GM21825 (cell line): Measurements from ENCODE around the gene TMEM208.

ENCODE experiments used
- ATAC-seq: cut with Tn5 transposase; IDR thresholded peaks from one replicate; pipeline ENCODE4 v1.9.1; 2021; ENCODE audit warnings: mild to moderate bottlenecking, moderate library complexity; ENCODE audit not compliant: unreplicated experiment

TMEM208 gene

DNA sequence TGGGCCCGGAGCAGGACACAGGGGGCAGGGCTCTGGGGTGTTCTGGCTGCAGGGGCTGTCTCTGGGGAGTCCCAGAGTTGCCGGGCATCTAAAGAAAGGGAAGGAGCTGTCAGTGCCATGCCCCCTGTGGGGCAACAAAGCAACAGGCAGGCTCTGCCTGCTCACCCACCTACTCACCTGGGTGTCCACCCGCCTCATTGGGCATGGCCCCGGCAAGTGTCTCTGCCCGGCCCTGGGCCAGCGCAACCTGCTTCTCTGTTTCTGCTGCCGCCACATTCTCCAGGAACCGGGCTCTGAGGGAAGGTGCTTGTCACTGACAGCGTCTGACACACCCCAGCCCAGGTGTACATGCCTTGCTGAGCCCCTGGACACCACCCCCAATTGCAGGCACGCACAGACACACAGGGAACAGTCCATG, 7.3 kb downstream of the TMEM208 start:
- no peak for ATAC-seq

DNA sequence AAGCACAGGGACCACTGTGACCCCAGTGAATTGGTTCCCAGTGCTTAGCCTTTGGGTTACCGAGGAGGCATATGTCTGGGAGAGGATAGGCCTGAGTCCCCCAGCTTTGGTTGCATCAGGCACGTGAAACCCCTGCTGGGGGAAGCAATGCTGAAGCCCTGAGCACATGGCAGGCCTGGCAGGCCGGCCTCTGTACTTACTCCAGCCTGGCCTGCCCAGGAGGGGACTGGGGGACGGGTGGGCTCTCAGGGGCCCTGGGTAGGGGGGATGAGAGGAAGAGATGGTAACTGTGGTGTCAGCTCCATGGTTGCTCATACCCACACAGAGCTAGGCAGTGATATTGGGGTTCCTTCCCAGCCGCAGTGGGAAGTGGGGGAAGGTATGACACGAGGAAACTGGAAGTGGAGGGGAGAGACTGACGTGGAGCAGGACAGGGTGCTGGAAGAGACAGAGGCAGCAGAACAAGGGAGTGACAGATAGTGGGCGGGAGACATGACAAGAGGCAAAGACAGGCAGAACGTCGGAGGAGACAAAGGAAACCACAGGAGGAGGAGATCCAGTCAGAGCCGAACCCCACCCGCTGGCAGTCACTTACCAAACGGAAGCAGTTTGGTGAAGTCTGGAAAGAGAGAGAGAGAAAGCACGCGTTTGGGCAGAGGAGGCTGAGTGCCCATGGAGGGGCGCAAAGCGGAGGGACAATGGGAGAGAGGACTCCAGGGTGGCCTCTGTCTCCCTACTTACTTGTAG, 9.1 kb downstream of the TMEM208 start:
- no peak for ATAC-seq

DNA sequence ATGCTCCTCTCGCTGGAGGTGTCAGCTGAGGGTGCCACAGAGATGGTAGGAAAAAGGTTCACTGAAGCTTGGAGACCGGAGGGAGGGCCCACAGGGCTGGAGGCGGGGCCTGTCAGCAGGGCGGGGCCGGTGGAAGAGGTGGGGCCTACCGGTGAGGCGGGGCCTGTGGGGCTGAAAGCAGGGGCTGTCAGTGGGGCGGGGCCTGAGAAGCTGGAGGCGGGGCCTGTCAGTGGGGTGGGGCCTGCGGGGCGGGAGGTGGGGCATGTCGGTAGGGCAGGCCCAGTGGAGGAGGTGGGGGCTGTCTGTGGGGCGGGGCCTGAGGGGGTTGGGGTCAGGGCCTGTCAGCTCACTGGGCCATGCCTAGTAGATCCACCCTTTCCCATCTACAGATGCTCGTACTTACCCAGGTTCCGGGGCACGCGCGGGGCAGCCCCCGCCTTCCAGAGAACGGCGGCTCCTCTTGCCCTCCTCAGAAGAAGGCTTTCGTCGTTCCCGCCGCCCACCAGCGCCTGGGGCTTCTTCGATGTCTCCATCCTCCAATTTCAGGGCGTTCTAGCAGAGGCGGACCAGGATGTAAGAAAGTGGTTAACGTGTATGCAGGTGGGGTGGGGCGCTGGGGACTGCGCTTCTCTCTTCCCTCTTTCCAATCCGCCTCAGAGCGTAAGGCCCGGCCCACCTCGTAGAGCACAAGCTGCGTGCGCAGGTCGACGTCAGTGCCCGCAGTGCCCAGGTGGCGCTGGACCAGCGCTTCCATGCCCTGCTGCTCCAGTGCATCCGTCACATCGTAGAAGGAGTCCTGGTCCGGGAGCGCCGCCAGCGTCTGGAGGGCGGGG, 9.8 kb downstream of the TMEM208 start:
- no peak for ATAC-seq

DNA sequence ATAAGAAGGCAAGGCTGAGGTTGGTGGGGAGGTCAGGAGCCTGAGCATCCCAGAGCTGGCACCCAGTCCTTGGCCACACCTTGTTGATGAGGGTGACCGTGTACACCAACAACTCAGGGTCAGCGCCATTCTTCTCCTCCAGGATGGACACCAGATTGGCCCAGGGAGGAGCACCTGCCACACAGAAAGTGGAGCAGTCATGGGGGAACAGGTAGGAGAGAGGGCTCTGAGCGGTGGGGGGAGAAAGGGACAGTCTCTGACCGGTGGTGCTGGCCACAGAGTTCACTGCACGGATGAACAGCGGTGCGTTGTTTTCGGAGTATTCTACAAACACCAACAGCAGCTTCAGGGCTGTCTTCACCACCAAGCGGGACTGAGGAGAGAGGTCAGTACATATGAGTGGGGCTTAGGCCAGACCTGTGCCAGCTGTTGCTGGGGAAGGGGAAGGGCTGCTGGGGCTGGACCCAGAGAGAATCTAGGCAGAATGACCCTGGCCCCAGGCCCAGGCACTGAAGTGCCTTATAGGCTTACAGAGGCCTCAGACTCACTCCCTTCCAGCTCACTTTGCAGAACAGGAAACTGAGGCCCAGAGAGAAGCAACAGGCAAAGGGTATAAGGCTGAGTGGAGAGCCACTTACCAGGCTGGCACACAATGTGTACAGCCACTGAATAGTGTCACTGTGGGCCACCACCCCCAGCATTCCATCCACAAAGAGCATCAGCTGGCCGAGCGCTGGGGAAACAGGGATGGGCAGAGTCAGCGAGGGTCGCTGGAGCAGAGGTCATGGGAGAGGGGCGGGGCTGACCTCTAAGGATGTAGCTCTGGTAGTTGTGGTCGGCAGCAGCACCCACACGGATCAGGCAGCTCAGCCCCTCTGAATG, 10.7 kb downstream of the TMEM208 start:
- ATAC-seq: no peak

DNA sequence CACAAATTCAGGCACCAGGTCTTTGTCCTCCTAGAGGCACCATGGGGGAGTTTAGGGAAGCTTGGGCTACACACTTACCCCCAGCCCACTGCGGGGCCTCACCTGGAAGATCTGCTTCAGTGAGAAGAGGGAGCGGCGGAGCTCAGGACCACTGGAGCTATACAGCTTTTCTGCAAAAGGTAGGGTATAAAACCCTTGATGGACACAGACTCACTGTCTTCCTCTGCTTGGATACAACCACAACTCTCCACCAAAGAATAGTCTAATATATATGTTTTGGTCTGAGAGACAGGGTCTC, 11.3 kb downstream of the TMEM208 start:
- ATAC-seq: no peak

DNA sequence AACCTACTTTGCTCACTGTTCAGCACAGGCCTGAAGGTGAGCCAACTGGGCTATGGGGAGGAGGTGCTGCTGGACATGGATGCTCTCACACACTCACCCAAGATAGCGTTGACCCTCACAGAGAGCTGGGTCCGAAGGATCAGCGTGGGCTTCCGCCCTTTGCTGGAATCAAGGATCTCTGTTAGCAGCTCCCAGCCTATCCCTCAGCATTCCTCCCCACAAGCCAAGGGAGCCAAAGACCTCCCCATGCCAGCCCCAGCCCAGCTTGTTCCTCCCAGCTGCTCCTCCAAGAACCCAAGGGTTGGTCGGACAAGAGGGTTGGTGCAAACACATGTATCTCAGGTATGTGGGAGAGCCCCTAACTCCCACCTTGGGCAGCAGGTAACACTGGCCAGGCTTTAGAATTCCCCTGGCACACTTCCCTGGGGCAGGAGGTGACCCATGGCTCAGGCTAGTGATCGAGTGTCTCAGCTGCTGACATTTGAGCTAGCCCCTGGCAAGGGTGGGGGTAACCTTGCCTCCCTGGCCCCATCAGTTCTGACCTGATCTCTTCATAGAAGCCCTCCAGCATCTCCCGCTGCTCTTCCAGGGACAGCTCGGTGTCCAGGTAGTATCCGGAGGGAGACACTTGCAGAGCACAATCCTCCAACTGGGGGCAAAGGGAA, 12.0 kb downstream of the TMEM208 start:
- no peak for ATAC-seq

DNA sequence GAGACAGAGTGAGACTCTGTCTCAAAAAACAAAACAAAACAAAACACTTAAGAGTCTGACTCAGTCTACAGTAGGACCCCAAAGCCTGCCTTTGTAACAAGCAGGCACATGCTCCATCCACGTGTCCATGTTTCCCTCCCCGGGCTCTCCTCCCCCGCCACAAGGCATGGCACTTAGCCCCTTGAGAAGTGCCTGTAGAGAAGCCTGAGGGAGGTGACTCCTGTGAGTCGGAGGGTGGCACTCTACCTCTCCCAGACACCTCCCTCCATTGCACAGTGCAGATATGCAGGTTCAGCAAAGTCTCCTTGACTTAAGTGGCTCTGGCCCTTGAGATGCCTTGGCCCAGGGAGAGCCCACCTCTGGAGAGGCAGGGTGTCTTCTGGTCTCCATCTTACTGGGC, 13.6 kb downstream of the TMEM208 start:
- no peak for ATAC-seq

DNA sequence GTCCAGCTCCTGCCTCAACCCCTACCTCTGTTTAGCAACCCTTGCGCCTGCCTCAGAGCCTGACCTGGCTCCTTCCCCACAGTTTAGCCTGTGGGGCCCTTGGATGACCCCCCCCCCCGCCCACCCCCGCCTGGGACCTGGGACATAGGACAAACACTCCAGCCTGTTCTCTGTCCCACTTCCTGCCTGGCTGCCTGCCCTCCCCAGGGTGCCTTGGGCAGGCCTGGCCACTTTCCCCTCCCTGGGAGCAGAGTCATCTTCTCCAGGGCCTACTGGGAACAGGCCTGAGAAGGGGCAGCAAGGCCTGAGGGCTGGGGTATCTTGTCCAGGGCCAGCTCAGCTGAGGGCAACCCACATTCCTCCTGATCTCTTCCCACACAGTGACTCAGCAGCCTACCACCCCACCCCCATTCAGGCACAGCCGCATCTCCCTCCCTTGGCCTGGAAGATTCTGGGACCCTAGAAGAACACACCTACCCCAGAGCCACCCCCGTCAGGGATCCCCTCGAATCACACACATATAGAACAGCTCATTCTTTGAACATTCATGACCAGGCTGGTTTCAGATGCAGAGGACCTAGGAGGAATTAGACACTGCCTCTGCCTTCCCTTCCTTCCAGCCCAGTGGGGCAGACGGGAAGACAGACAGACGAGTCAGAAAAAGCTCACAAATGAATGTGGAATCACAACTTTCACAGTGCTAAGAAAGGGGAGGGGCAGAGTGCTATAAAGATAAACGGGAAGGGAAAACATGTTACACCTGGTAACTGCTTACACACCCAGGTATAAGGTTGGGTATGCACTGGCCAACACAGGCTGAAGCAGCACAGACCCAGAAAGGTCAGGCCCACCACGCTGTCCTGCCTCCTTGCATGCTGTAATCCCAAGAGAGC, 14.3 kb downstream of the TMEM208 start:
- ATAC-seq: no peak

DNA sequence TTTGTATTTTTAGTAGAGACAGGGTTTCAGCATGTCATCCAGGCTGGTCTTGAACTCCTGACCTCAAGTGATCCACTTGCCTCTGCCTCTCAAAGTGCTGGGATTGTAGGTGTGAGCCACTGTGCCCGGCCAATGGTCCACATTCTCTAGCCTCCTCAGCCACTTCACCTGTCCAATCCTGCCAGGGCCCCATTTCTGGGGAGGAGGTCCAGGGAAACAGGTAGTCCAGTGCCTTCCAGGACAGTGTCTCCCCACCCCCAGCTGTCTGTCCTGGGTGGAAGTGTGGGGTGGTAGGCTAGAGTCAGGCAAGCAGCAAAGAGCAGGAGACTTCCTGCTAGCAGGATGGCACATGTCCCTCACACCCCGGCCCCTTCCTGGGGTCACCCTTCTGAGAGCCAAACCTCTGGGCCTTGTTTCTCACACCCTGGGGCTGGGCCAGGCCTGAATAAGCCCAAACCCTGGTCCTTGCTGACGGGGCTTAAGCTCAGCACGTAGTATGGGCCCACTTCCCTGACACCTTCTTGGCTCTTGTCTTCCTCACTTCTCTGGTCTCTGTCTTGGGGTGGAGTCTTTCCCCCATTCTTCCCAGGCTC, 15.3 kb downstream of the TMEM208 start:
- ATAC-seq: no peak

DNA sequence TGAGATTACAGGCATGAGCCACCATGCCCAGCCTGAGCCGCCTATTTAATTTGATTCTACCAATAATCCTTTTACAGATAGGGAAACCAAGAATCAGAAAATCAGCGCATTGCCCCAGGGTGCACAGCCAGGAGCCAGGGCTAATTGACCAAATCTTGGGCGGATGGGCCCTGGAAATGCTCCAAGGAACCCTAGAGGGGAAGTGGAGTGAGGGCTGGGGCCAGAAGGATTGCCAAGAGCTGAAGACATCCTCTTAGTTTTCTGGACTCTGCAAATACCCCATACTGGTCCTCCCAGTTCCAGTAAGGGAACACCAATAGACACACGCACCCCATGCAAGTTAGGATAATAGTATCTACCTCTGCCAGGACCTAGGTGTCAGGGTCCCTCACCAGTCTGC, 16.6 kb downstream of the TMEM208 start:
- ATAC-seq: no peak

DNA sequence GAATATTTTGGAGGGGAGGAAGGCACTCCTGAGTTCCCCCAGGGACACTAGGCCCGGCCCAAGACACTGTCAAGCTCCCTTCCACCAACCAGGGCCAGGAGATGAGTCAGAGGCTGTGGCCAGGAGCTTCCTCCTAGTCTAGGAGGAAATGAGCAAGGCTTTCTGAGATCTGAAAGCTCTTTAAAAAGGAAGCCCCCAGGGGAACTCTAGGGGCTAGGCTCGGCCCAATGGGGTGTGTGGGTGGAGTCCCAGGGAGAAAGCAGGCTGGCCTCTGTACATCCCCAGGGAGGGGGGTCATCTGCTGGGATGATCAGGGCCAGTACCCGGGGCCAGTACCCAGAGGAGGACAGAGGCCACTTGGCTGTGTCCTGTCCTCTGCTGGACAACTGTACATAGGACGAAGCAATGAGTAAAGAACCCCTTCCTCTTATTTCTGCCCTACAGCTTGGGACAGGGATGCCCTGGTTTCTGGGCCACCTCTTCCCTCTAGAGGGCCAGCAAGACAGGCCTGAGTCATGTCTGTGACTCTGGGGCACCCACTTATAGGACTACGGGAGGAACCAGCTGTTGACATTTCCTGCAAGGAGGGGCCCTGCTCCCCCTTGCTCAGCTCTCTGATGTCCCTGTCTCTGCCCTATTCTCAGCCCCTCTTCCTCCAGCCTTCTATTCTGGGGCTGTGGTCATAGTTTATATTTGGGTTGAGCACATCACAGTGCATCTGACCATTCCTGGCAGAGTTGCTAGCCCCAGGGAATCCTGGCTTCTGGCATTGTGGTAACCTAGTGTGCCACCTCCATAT, 17.7 kb downstream of the TMEM208 start:
- ATAC-seq: peak; percentile 47

DNA sequence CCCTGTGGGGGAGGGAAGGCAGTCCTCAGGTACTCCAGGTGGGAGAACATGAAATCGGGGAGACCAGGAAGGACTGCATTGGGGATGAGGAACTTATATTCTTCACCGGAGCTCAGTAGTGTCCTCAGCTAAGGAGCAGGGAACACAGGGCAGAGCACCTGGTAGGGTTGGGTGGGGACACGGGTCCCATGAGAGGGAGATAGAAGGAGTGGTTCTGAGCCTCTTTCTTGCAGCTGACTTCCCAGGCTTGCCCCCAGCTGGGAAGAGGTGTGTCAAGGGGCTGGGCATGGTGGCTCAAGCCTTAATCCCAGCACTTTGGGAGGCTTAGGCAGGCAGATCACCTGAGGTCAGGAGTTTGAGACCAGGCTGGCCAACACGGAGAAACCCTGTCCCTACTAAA, 18.3 kb downstream of the TMEM208 start:
- no peak for ATAC-seq

DNA sequence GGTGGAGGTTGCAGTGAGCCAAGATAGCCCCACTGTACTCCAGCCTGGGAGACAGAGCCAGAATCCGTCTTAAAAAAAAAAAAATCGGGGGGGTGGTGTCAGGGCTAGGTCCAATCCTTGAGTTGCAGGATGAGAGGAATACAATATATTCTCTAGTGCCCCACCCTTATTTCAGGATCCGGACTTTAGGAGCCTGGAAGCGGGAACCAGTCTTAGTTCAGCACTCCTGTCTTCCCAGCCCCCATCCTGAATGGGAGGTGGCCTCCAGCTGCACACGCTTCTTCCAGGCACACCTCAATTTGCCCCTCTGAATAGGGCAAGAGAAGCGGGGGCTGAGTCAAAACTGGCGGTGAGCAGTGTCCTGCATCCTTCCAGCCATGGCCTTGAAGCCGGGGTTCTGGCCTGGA, 18.7 kb downstream of the TMEM208 start:
- ATAC-seq: no peak

DNA sequence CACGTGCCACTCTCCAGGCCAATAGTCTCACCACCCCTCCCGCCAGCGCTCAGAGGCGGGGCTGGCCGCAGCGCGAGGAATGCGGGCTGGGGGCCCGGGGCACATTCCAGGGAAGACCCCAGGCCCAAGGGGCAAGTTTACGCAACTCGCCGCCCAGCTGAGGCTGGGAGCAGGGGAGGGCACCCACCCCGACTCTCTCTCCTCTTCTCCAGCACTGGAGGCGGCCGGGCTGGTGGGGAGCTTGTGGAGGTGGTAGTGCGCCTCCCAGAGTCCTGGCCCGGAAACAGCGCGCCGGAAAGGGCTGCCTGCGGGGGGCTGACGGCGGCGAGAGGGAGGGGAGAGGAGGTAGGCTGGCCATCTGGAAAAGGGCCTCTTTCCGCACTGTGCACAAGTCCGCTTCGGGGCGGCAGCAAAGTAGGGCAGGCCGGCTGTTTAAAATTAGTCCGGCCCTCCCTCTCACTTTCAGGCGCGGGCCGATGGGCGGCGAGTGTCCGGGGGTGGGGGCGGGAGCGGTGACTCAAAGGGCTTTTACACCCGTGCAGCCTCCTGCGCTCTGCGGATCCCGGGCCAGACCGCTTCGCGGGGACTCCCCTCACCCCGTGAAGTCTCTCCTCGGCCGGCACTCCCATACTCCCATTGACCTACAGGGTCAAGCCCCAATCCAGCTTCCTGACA, 19.3 kb downstream of the TMEM208 start:
- no peak for ATAC-seq

DNA sequence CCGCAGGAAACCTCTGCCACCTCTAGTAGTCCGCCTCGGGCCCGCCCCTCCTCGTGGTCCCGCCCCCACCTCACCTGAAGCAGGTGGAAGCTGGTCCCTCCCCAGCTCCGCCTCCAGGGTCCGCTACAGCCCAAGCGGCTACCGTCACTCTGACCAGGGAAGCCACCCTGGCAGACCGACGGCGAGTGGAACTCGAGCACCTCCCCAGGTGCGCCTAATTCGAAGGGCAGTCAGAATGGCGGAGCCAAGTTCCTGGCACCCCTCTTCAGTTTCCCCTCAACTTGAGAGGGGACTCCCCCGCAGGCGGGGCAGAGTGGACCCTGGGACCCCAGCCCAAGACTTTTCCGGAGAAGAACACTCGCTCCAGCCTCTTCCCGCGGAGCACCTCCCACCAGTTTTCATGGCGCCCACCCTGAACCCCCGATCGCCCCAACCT, 19.8 kb downstream of the TMEM208 start:
- ATAC-seq: no peak

DNA sequence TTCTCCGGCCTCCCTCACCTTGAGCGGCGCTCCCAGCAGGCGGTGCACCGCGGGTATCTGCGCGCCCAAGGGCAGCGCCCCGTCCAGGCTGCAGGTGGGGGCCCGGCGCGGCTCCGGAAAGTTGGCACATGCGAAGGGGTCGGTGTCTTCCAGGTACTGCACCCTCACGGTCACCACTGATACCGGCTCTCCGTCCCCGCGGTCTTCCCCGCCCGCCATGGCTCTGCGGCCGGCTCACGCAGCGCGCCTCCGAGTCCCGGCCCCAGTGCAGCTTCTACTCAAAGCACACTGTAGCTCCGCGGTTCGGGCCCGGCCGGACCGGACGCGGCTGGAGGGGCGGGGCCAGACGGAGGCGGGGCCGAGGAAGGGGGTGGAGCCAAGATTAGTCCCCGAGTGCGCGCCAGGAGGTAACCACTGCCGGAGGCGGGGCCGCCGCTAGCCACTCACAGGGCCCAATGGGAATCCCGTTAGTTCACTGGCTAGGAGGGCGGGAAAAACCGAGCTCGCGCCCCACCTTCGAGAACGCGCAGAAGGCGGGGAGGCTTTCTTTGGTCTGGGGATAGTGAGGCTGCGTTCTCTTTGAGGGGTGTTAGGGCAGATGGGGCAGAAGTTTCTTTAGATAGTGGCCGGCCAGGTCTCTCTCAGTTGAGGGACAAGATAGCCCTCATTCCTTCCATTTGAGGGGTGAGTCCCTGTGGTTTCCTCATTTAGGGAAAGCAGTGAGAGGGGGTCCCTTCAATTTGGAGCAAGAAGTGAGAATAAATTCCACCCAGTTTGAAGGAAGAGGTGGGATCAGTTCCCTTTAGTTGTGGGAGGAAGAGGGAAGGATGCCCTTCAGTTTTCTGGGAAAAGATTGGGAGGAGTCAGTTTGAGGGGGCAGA, 20.5 kb downstream of the TMEM208 start, which contains the start of gene FHOD1:
Gene FHOD1, minus strand, starts transcription at position 290 of the 881 bp plus-strand sequence. Its CDS starts 71 bp downstream, at position 219.
- peak; percentile 40 for ATAC-seq

DNA sequence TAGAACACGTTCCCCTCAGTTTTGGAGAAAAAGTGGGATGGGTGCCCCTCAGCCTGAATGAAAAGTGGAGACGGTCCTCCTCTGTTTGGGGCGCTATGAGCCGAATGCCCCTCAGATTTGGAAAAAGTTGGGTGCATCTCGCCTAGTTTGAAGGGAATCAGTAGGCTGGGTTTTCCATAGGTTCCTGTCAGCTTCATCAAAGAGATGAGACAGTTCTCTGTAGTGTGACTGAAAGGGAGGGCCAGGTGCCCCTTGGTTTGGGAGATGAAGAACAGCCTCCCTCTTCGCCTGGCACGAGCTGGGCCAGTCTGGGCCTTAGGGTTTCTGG, 21.1 kb downstream of the TMEM208 start:
- no peak for ATAC-seq
